ENCODE data around the gene IFIT1B. TPM values are rescaled to one million over a fixed set of nuclear protein-coding genes. Genes with fewer than 3 reads are reported as not detected.

Gene IFIT1B
- total and polyA plus RNA-seq, 10 of the 15 experiments (the other 5 are each of a cell fraction or from before 2014, with no cell fraction given): 0.04 TPM; not detected in 9

DNA sequence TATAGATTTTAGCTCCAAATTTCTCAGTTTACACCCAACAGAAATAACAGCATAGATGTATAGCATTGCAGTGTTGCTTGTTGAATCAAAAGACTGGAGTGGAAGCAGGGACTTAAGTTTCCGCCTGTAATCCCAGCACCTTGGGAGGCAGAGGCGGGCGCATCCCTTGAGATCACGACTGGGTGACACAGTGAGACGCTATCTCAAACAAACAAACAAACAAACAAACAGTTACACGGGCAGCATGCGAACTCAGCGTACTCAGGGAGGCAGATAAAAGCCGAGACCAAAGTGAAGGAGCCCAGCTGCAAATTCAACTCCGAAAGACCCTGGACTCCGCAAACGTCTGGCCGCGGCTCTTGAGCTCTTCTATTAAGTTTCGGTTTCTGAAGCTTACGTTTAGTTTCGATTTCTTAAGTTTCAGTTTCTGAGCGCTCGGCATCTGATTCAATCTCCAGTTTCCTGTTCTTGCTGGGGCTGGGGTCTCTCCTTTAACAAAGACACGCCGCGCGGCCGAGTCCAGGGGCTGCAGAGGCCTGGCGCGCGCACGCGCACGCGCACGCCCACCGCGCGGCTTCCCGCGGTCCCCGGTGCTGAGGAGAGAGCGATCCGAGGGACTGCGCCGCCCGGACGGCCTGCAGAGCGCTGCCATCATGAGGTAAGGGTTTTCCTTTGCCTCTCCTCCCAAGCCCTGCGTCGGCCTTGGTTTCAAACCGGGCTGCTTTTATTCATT, 36.5 kb downstream of the IFIT1B start, which contains the start of gene IFIT5 (continued):
- TF ChIP-seq, protein P1, sequence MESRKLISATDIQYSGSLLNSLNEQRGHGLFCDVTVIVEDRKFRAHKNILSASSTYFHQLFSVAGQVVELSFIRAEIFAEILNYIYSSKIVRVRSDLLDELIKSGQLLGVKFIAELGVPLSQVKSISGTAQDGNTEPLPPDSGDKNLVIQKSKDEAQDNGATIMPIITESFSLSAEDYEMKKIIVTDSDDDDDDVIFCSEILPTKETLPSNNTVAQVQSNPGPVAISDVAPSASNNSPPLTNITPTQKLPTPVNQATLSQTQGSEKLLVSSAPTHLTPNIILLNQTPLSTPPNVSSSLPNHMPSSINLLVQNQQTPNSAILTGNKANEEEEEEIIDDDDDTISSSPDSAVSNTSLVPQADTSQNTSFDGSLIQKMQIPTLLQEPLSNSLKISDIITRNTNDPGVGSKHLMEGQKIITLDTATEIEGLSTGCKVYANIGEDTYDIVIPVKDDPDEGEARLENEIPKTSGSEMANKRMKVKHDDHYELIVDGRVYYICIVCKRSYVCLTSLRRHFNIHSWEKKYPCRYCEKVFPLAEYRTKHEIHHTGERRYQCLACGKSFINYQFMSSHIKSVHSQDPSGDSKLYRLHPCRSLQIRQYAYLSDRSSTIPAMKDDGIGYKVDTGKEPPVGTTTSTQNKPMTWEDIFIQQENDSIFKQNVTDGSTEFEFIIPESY (IDR thresholded peaks at IDR 0.05): no peak
- TF ChIP-seq RCOR1 (conservative IDR thresholded peaks at IDR 0.05; ENCODE audit: low read depth, low read length) (no peak), FOXK2 (IDR thresholded peaks at IDR 0.05) (no peak), NBN (IDR thresholded peaks at IDR 0.05) (peak; percentile 58), CREB1 (IDR thresholded peaks at IDR 0.05; ENCODE audit: low read depth) (no peak), CHD2 (IDR thresholded peaks at IDR 0.05; ENCODE audit: borderline replicate concordance, low read depth, low read length) (no peak), PAX8 (IDR thresholded peaks at IDR 0.05) (no peak), ZZZ3 (IDR thresholded peaks at IDR 0.05; ENCODE audit: control insufficient read depth, insufficient read length, low read depth) (no peak), SUPT20H (IDR thresholded peaks at IDR 0.05; ENCODE audit: borderline replicate concordance, control insufficient read depth, low read depth, low read length) (no peak), BMI1 (IDR thresholded peaks at IDR 0.05; ENCODE audit: borderline replicate concordance) (no peak), YY1 (IDR thresholded peaks at IDR 0.05; ENCODE audit: low read depth, low read length) (no peak), GATAD2B (conservative IDR thresholded peaks at IDR 0.05; ENCODE audit: low read depth) (peak; percentile 49), POU2F2 (IDR thresholded peaks at IDR 0.05; ENCODE audit: borderline replicate concordance, low read depth, low read length) (0 out of 3 replicates have a peak, but pooled peaks have one; percentile 53), SREBF2 (IDR thresholded peaks at IDR 0.05; ENCODE audit: low read length) (no peak)
- TF ChIP-seq, protein P2, sequence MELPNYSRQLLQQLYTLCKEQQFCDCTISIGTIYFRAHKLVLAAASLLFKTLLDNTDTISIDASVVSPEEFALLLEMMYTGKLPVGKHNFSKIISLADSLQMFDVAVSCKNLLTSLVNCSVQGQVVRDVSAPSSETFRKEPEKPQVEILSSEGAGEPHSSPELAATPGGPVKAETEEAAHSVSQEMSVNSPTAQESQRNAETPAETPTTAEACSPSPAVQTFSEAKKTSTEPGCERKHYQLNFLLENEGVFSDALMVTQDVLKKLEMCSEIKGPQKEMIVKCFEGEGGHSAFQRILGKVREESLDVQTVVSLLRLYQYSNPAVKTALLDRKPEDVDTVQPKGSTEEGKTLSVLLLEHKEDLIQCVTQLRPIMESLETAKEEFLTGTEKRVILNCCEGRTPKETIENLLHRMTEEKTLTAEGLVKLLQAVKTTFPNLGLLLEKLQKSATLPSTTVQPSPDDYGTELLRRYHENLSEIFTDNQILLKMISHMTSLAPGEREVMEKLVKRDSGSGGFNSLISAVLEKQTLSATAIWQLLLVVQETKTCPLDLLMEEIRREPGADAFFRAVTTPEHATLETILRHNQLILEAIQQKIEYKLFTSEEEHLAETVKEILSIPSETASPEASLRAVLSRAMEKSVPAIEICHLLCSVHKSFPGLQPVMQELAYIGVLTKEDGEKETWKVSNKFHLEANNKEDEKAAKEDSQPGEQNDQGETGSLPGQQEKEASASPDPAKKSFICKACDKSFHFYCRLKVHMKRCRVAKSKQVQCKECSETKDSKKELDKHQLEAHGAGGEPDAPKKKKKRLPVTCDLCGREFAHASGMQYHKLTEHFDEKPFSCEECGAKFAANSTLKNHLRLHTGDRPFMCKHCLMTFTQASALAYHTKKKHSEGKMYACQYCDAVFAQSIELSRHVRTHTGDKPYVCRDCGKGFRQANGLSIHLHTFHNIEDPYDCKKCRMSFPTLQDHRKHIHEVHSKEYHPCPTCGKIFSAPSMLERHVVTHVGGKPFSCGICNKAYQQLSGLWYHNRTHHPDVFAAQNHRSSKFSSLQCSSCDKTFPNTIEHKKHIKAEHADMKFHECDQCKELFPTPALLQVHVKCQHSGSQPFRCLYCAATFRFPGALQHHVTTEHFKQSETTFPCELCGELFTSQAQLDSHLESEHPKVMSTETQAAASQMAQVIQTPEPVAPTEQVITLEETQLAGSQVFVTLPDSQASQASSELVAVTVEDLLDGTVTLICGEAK (IDR thresholded peaks at IDR 0.05; ENCODE audit: borderline replicate concordance): no peak; the same call in 1 of the 2 replicates
- TF ChIP-seq, protein P3, sequence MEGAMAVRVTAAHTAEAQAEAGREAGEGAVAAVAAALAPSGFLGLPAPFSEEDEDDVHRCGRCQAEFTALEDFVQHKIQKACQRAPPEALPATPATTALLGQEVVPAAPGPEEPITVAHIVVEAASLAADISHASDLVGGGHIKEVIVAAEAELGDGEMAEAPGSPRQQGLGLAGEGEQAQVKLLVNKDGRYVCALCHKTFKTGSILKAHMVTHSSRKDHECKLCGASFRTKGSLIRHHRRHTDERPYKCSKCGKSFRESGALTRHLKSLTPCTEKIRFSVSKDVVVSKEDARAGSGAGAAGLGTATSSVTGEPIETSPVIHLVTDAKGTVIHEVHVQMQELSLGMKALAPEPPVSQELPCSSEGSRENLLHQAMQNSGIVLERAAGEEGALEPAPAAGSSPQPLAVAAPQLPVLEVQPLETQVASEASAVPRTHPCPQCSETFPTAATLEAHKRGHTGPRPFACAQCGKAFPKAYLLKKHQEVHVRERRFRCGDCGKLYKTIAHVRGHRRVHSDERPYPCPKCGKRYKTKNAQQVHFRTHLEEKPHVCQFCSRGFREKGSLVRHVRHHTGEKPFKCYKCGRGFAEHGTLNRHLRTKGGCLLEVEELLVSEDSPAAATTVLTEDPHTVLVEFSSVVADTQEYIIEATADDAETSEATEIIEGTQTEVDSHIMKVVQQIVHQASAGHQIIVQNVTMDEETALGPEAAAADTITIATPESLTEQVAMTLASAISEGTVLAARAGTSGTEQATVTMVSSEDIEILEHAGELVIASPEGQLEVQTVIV (IDR thresholded peaks at IDR 0.05; ENCODE audit: borderline replicate concordance, partially characterized antibody): no peak
- TF ChIP-seq, protein P4, sequence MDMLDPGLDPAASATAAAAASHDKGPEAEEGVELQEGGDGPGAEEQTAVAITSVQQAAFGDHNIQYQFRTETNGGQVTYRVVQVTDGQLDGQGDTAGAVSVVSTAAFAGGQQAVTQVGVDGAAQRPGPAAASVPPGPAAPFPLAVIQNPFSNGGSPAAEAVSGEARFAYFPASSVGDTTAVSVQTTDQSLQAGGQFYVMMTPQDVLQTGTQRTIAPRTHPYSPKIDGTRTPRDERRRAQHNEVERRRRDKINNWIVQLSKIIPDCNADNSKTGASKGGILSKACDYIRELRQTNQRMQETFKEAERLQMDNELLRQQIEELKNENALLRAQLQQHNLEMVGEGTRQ (IDR thresholded peaks at IDR 0.05; ENCODE audit: borderline replicate concordance, low read depth, low read length): no peak
- TF ChIP-seq, protein P5, sequence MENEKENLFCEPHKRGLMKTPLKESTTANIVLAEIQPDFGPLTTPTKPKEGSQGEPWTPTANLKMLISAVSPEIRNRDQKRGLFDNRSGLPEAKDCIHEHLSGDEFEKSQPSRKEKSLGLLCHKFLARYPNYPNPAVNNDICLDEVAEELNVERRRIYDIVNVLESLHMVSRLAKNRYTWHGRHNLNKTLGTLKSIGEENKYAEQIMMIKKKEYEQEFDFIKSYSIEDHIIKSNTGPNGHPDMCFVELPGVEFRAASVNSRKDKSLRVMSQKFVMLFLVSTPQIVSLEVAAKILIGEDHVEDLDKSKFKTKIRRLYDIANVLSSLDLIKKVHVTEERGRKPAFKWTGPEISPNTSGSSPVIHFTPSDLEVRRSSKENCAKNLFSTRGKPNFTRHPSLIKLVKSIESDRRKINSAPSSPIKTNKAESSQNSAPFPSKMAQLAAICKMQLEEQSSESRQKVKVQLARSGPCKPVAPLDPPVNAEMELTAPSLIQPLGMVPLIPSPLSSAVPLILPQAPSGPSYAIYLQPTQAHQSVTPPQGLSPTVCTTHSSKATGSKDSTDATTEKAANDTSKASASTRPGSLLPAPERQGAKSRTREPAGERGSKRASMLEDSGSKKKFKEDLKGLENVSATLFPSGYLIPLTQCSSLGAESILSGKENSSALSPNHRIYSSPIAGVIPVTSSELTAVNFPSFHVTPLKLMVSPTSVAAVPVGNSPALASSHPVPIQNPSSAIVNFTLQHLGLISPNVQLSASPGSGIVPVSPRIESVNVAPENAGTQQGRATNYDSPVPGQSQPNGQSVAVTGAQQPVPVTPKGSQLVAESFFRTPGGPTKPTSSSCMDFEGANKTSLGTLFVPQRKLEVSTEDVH (IDR thresholded peaks at IDR 0.05; ENCODE audit: low read depth, partially characterized antibody): no peak
